Measurements from ENCODE around the gene SLC6A16.

Gene SLC6A16

DNA sequence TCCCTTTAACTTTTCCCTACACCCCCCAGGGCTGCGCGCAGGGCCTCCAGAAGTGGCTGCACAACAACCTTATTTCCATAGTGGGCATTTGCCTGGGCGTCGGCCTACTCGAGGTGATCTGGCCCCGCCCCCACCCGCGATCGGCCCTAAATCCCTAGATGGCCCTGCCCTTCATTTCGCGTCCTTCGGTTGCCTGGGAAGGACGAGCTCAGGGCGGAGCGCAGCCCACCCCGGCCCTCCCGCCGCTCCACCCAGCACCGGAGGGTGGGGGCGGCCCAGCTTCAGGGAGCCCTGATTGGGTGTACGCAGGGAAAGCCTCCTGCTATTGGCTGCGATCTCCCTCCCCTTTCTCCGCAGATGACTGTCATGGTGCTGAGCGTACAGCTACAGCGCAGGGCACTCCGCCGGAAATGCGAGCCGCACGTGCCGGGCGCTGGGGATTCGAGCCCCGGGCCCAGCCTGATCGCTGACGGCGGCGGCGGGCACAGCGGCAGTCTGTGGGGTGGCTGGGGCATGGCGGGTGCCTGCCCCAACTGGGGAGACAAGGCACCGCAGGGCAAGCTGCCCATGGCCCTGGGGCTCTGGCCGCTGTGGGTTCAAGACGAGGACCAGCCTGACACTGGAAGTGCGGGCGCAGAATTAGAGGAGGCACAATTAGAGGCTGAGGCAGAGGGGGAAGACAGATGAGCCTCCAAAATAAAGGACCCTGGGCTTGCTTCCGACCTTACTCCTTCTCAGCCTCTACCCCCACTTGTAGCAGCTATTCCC lies 14.5 kb upstream of the SLC6A16 start:
- H3K4me3 ChIP-seq (ENCODE audit: insufficient read depth, low read length, poor library complexity, severe bottlenecking): peak overlapping the region; percentile 17
- no peaks in the 10 kb centered on the region for H3K27me3 ChIP-seq (ENCODE audit: low read length)
- H3K27ac ChIP-seq (ENCODE audit: low read depth, low read length): peak overlapping the region; percentile 89
- peak overlapping the region; percentile 88 for H3K4me2 ChIP-seq (ENCODE audit: low read depth, low read length, poor library complexity, severe bottlenecking)
- peaks cover 15% of the 10 kb centered on the region for H3K36me3 ChIP-seq (ENCODE audit: low read length)
- no peaks in the 10 kb centered on the region for H4K20me1 ChIP-seq (ENCODE audit: low read depth, low read length)
- peaks cover 30% of the 10 kb centered on the region for H3K79me2 ChIP-seq (ENCODE audit: insufficient read depth, low read length)
- H3K9me3 ChIP-seq (ENCODE audit: insufficient read depth, low read length): no peaks in the 10 kb centered on the region
- peaks cover 52% of the 10 kb centered on the region for H3F3A ChIP-seq (ENCODE audit: insufficient read depth)
- H2AFZ ChIP-seq (ENCODE audit: low read depth, low read length, severe bottlenecking): no peak overlapping the region
- no peaks in the 10 kb centered on the region for H3K9me2 ChIP-seq (replicated peaks; ENCODE audit: insufficient read depth, low read length)
- H3K9ac ChIP-seq (ENCODE audit: low read length): peak overlapping the region; percentile 41; the same call in 1 of the 2 replicates
- no peak for TF ChIP-seq EZH2phosphoT487 (conservative IDR thresholded peaks at IDR 0.05; ENCODE audit: low read length)

DNA sequence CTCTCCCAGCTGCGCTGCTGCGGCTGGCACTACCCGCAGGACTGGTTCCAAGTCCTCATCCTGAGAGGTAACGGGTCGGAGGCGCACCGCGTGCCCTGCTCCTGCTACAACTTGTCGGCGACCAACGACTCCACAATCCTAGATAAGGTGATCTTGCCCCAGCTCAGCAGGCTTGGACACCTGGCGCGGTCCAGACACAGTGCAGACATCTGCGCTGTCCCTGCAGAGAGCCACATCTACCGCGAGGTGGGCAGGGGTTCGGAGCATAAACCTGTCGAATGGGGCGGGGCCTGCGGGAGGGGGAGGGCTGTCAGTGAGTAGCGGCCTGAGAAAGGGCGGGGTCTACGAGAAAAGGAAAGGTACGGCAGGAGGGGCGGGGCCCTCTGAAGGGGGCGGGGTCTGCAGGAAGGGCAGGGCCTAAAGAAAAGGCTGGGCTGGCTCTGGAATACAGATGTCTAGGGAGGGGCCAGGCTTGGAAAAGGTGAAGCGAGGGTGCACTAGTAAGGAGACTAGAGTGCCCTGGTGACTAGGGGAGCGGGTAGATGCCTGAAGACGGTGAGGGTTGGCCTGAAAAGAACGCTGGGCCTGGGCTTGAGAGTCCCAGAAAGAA lies 13.8 kb upstream of the SLC6A16 start:
- Histone ChIP-seq H3F3A (ENCODE audit: insufficient read depth) (peaks cover 57% of the 10 kb centered on the region), H3K27ac (ENCODE audit: low read depth, low read length) (peak overlapping the region; percentile 89), H3K79me2 (ENCODE audit: insufficient read depth, low read length) (peaks cover 30% of the 10 kb centered on the region), H2AFZ (ENCODE audit: low read depth, low read length, severe bottlenecking) (no peak overlapping the region), H3K9me2 (replicated peaks; ENCODE audit: insufficient read depth, low read length) (no peaks in the 10 kb centered on the region), H3K4me2 (ENCODE audit: low read depth, low read length, poor library complexity, severe bottlenecking) (peak overlapping the region; percentile 88), H3K9me3 (ENCODE audit: insufficient read depth, low read length) (no peaks in the 10 kb centered on the region), H3K4me3 (ENCODE audit: insufficient read depth, low read length, poor library complexity, severe bottlenecking) (peak overlapping the region; percentile 17), H3K27me3 (ENCODE audit: low read length) (no peaks in the 10 kb centered on the region), H3K9ac (ENCODE audit: low read length) (0 out of 2 replicates have a peak overlapping the region, but pooled peaks have one; percentile 41), H4K20me1 (ENCODE audit: low read depth, low read length) (no peaks in the 10 kb centered on the region), H3K36me3 (ENCODE audit: low read length) (peaks cover 15% of the 10 kb centered on the region)
- TF ChIP-seq, protein P1, sequence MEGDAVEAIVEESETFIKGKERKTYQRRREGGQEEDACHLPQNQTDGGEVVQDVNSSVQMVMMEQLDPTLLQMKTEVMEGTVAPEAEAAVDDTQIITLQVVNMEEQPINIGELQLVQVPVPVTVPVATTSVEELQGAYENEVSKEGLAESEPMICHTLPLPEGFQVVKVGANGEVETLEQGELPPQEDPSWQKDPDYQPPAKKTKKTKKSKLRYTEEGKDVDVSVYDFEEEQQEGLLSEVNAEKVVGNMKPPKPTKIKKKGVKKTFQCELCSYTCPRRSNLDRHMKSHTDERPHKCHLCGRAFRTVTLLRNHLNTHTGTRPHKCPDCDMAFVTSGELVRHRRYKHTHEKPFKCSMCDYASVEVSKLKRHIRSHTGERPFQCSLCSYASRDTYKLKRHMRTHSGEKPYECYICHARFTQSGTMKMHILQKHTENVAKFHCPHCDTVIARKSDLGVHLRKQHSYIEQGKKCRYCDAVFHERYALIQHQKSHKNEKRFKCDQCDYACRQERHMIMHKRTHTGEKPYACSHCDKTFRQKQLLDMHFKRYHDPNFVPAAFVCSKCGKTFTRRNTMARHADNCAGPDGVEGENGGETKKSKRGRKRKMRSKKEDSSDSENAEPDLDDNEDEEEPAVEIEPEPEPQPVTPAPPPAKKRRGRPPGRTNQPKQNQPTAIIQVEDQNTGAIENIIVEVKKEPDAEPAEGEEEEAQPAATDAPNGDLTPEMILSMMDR (IDR thresholded peaks at IDR 0.05; ENCODE audit: insufficient read depth, low read length, poor library complexity, severe bottlenecking): no peak
- no peak for TF ChIP-seq EZH2phosphoT487 (conservative IDR thresholded peaks at IDR 0.05; ENCODE audit: low read length)

DNA sequence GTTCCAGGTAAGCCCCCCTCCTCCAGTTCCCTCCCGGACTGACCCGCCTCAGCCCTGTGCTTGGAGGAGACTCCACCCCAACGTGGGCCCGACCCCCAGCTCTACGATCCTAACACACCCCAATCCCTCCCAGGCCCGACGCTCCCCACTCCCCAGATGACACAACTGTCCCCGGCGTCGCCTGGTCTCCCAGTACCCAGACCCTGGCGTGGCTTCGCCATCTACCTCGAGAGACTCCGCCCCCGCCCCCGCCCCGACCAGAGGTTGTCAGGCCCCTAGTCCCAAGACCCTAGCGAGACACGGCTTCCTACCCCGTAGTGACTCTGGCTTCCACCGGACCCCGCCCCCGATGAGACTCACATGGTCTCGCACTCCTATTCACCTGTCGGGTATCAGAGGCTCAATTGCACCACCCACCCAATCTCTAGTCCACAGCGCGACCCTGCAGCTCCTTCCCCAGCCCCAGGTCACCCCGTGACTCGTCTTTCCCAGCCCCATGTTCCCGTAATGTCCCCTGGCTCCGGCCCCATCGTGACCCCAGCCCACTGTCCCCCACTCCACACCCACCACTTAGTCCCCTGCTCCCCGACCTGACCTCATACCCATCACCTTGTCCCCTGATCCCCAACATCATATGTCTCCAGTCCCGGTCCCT lies 13.2 kb upstream of the SLC6A16 start:
- Histone ChIP-seq H3K27me3 (ENCODE audit: low read length) (no peaks in the 10 kb centered on the region), H4K20me1 (ENCODE audit: low read depth, low read length) (no peaks in the 10 kb centered on the region), H3K4me2 (ENCODE audit: low read depth, low read length, poor library complexity, severe bottlenecking) (peak overlapping the region; percentile 88), H3K36me3 (ENCODE audit: low read length) (peaks cover 15% of the 10 kb centered on the region), H3K9me3 (ENCODE audit: insufficient read depth, low read length) (no peaks in the 10 kb centered on the region), H3K79me2 (ENCODE audit: insufficient read depth, low read length) (peaks cover 30% of the 10 kb centered on the region), H3F3A (ENCODE audit: insufficient read depth) (peaks cover 63% of the 10 kb centered on the region), H3K9me2 (replicated peaks; ENCODE audit: insufficient read depth, low read length) (no peaks in the 10 kb centered on the region), H3K27ac (ENCODE audit: low read depth, low read length) (peak overlapping the region; percentile 89; the same call in 1 of the 2 replicates), H2AFZ (ENCODE audit: low read depth, low read length, severe bottlenecking) (no peak overlapping the region), H3K9ac (ENCODE audit: low read length) (no peak overlapping the region), H3K4me3 (ENCODE audit: insufficient read depth, low read length, poor library complexity, severe bottlenecking) (peak overlapping the region; percentile 1)
- TF ChIP-seq, protein P1 (IDR thresholded peaks at IDR 0.05; ENCODE audit: insufficient read depth, low read length, poor library complexity, severe bottlenecking): no peak
- TF ChIP-seq EZH2phosphoT487 (conservative IDR thresholded peaks at IDR 0.05; ENCODE audit: low read length): no peak

All from SU-DHL-6 (cell line).